Muscle layer of colon (tissue), 2 donors: ENCODE data around the gene GNG12.
"Not testable (repeated sequence)": the region's sequence is repeated elsewhere in the genome, so short reads cannot be mapped to it uniquely, and the experiment has no call there.

ENCODE experiments used
- H3K27ac ChIP-seq: one replicate; pipeline ENCODE4 v1.7.0; 2013; ENCODE audit warnings: low read depth, mild to moderate bottlenecking, low read length, moderate library complexity
- H3K27me3 ChIP-seq, 2 donors: one replicate each; pipeline ENCODE4 v1.7.0; 2013; ENCODE audit warnings: low read length in 2 of 2, mild to moderate bottlenecking in 2 of 2; ENCODE audit not compliant: insufficient read depth in 2 of 2, control insufficient read depth in 1 of 2
- H3K36me3 ChIP-seq: one replicate; pipeline ENCODE4 v1.7.0; 2013; ENCODE audit warnings: mild to moderate bottlenecking, low read length; ENCODE audit not compliant: insufficient read depth
- H3K4me1 ChIP-seq: one replicate; pipeline ENCODE4 v1.7.0; 2013; ENCODE audit warnings: mild to moderate bottlenecking, low read length; ENCODE audit not compliant: insufficient read depth
- H3K4me3 ChIP-seq, 2 donors: one replicate each; pipeline ENCODE4 v1.7.0; 2013; ENCODE audit warnings: low read length in 2 of 2, low read depth in 1 of 2, mild to moderate bottlenecking in 1 of 2, moderate library complexity in 1 of 2
- H3K9ac ChIP-seq: one replicate; pipeline ENCODE4 v1.7.0; 2013; ENCODE audit warnings: low read length
- H3K9me3 ChIP-seq: one replicate; pipeline ENCODE4 v1.7.0; 2013; ENCODE audit warnings: mild to moderate bottlenecking, low read length
- donor health status: abdominal sarcoma.
- donor health status: Adenocarcinoma of cecum.

The GNG12 gene

GRCh38 chr1:67673468-67674201 lies 159.6 kb downstream of the GNG12 start:
- H3K9ac ChIP-seq, result no peak overlapping the region
- H3K4me1 ChIP-seq, result no peaks in the 10 kb centered on the region
- H3K4me3 ChIP-seq, result no peak overlapping the region
- H3K27ac ChIP-seq, result no peak overlapping the region
- no peaks in the 10 kb centered on the region for H3K27me3 ChIP-seq
- H3K36me3 ChIP-seq, result no peaks in the 10 kb centered on the region
- H3K9me3 ChIP-seq, result no peaks in the 10 kb centered on the region

- no peaks in the 10 kb centered on the region for H3K9me3 ChIP-seq
- no peaks in the 10 kb centered on the region for H3K4me1 ChIP-seq
- no peaks in the 10 kb centered on the region for H3K27me3 ChIP-seq
- H3K4me3 ChIP-seq, result no peak overlapping the region
- no peaks in the 10 kb centered on the region for H3K36me3 ChIP-seq
- H3K9ac ChIP-seq, result no peak overlapping the region
- no peak overlapping the region for H3K27ac ChIP-seq
These were observed 160.9 kb downstream of the GNG12 start for GRCh38 chr1:67672260-67672803.

- H3K27ac ChIP-seq, result no peak overlapping the region
- H3K9me3 ChIP-seq, result no peaks in the 10 kb centered on the region
- H3K9ac ChIP-seq, result no peak overlapping the region
- H3K36me3 ChIP-seq, result no peaks in the 10 kb centered on the region
- H3K4me1 ChIP-seq, result no peaks in the 10 kb centered on the region
- no peak overlapping the region for H3K4me3 ChIP-seq
- H3K27me3 ChIP-seq, result no peaks in the 10 kb centered on the region
These were observed 164.6 kb downstream of the GNG12 start for GRCh38 chr1:67668660-67669059.

GRCh38 chr1:67666636-67667035 lies 166.6 kb downstream of the GNG12 start:
- Histone ChIP-seq H3K9ac (no peak overlapping the region), H3K27me3 (no peaks in the 10 kb centered on the region), H3K4me1 (no peaks in the 10 kb centered on the region), H3K9me3 (no peaks in the 10 kb centered on the region), H3K27ac (no peak overlapping the region), H3K36me3 (no peaks in the 10 kb centered on the region), H3K4me3 (no peak overlapping the region)

- not testable (repeated sequence) for H3K36me3 ChIP-seq, H3K9ac ChIP-seq, H3K4me1 ChIP-seq, H3K27me3 ChIP-seq, H3K9me3 ChIP-seq, H3K4me3 ChIP-seq, H3K27ac ChIP-seq
These were observed 168.0 kb downstream of the GNG12 start for GRCh38 chr1:67665307-67665706.

GRCh38 chr1:67664048-67664447 lies 169.2 kb downstream of the GNG12 start:
- Histone ChIP-seq H3K27ac (no peak overlapping the region), H3K27me3 (no peaks in the 10 kb centered on the region), H3K9ac (no peak overlapping the region), H3K4me3 (no peak overlapping the region), H3K4me1 (no peaks in the 10 kb centered on the region), H3K9me3 (no peaks in the 10 kb centered on the region), H3K36me3 (no peaks in the 10 kb centered on the region)

- Histone ChIP-seq H3K4me1 (no peaks in the 10 kb centered on the region), H3K9ac (no peak overlapping the region), H3K27ac (no peak overlapping the region), H3K36me3 (no peaks in the 10 kb centered on the region), H3K9me3 (no peaks in the 10 kb centered on the region), H3K4me3 (no peak overlapping the region), H3K27me3 (no peaks in the 10 kb centered on the region)
These were observed 170.4 kb downstream of the GNG12 start for GRCh38 chr1:67662884-67663283.

GRCh38 chr1:67659229-67659628 lies 174.0 kb downstream of the GNG12 start:
- H3K9ac ChIP-seq, result no peak overlapping the region
- H3K27ac ChIP-seq, result no peak overlapping the region
- no peak overlapping the region for H3K4me3 ChIP-seq
- no peaks in the 10 kb centered on the region for H3K36me3 ChIP-seq
- H3K4me1 ChIP-seq, result no peaks in the 10 kb centered on the region
- no peaks in the 10 kb centered on the region for H3K27me3 ChIP-seq
- no peaks in the 10 kb centered on the region for H3K9me3 ChIP-seq

- not testable (repeated sequence) for H3K27me3 ChIP-seq, H3K4me3 ChIP-seq, H3K4me1 ChIP-seq, H3K27ac ChIP-seq, H3K9ac ChIP-seq, H3K36me3 ChIP-seq, H3K9me3 ChIP-seq
These were observed 176.1 kb downstream of the GNG12 start for GRCh38 chr1:67657152-67657551.

- no peak overlapping the region for H3K27ac ChIP-seq
- no peak overlapping the region for H3K4me3 ChIP-seq
- H3K9me3 ChIP-seq, result no peaks in the 10 kb centered on the region
- no peaks in the 10 kb centered on the region for H3K4me1 ChIP-seq
- no peak overlapping the region for H3K9ac ChIP-seq
- no peaks in the 10 kb centered on the region for H3K27me3 ChIP-seq
- no peaks in the 10 kb centered on the region for H3K36me3 ChIP-seq
These were observed 177.7 kb downstream of the GNG12 start for GRCh38 chr1:67655581-67655980.

- Histone ChIP-seq H3K9ac (no peak overlapping the region), H3K9me3 (no peaks in the 10 kb centered on the region), H3K27me3 (no peaks in the 10 kb centered on the region), H3K4me3 (no peak overlapping the region), H3K36me3 (no peaks in the 10 kb centered on the region), H3K4me1 (no peaks in the 10 kb centered on the region), H3K27ac (no peak overlapping the region)
These were observed 180.0 kb downstream of the GNG12 start for GRCh38 chr1:67653304-67653703.

GRCh38 chr1:67652800-67653199 lies 180.5 kb downstream of the GNG12 start:
- Histone ChIP-seq H3K36me3 (no peaks in the 10 kb centered on the region), H3K27me3 (no peaks in the 10 kb centered on the region), H3K9ac (no peak overlapping the region), H3K4me1 (peaks cover under 1% of the 10 kb centered on the region), H3K4me3 (no peak overlapping the region), H3K9me3 (no peaks in the 10 kb centered on the region), H3K27ac (no peak overlapping the region)
